H1 (cell line): ENCODE results near the gene ADPGK. TPM values are rescaled to one million over a fixed set of nuclear protein-coding genes. Genes with fewer than 3 reads are reported as not detected.

ENCODE experiments used
- CTCF ChIA-PET: fragments of 300-600 bp; sonication (Branson Sonifier 250); formaldehyde crosslinking; loops from one replicate; lab custom pipeline; 2021; ENCODE audit not compliant: partially characterized antibody; lab: Charles Lee
- POLR2A ChIA-PET: fragments of 300-600 bp; sonication (Branson Sonifier 250); formaldehyde crosslinking; loops from one replicate; lab custom pipeline; 2021; ENCODE audit warnings: inconsistent platforms; ENCODE audit not compliant: partially characterized antibody; lab: Charles Lee
- DNase-seq, 2 experiments: peaks; one replicate each; pipeline versions ENCODE4 v3.0.0 to v3.0.0-alpha.2; 2010 to 2022; ENCODE audit warnings: low spot score in 2 of 2, low read depth in 1 of 2, mixed read lengths in 1 of 2
- FAIRE-seq: peaks from 2 replicates; lab custom pipeline; 2011; peaks lifted over from hg19 to GRCh38; lab: Jason Lieb, UNC
- H2AFZ ChIP-seq: 2 replicates; pipeline ENCODE4 v1.8.1; 2012; ENCODE audit warnings: low read length, inconsistent platforms
- H2AK5ac ChIP-seq: 2 replicates; pipeline ENCODE4 v1.6.1; 2013; ENCODE audit warnings: low read depth, low read length
- H2BK120ac ChIP-seq: replicated peaks from 2 replicates; pipeline ENCODE3; 2013; ENCODE audit warnings: low read depth, low read length, inconsistent platforms
- H2BK12ac ChIP-seq: 2 replicates; pipeline ENCODE4 v1.6.1; 2013; ENCODE audit warnings: low read depth, low read length
- H2BK15ac ChIP-seq: 2 replicates; pipeline ENCODE4 v1.6.1; 2013; ENCODE audit warnings: low read length
- H2BK20ac ChIP-seq: 2 replicates; pipeline ENCODE4 v1.6.1; 2013; ENCODE audit warnings: low read length
- H2BK5ac ChIP-seq: 2 replicates; pipeline ENCODE4 v1.6.1; 2013; ENCODE audit warnings: low read depth, low read length
- H3K14ac ChIP-seq: 2 replicates; pipeline ENCODE4 v1.6.1; 2013; ENCODE audit warnings: inconsistent platforms; ENCODE audit not compliant: insufficient read length
- H3K18ac ChIP-seq: 2 replicates; pipeline ENCODE4 v1.6.1; 2013; ENCODE audit warnings: low read length; ENCODE audit errors: extremely low read depth
- H3K23ac ChIP-seq: 2 replicates; pipeline ENCODE4 v1.6.1; 2013; ENCODE audit warnings: inconsistent platforms; ENCODE audit not compliant: insufficient read length
- H3K23me2 ChIP-seq: 2 replicates; pipeline ENCODE4 v1.6.1; 2013; ENCODE audit warnings: low read depth, low read length
- H3K27ac ChIP-seq: 2 replicates; pipeline ENCODE4 v1.6.1; 2011; ENCODE audit warnings: low read depth, low read length, inconsistent platforms
- H3K27me3 ChIP-seq, 4 experiments: replicated peaks in 1 of 4; 1 replicate in 1 of 4; 2 replicates in 3 of 4; pipeline versions ENCODE4 v1.6.1 to v1.8.1; 2011 to 2013; ENCODE audit warnings: low read length in 3 of 4, mild to moderate bottlenecking in 3 of 4, inconsistent platforms in 2 of 4, mixed read lengths in 2 of 4, moderate library complexity in 1 of 4; ENCODE audit not compliant: control insufficient read depth in 3 of 4, insufficient read depth in 3 of 4; ENCODE audit errors: extremely low read depth in 1 of 4
- H3K36me3 ChIP-seq, 4 experiments: 2 replicates each; pipeline versions ENCODE4 v1.6.1 to v1.8.1; 2011 to 2013; ENCODE audit warnings: mild to moderate bottlenecking in 4 of 4, low read length in 3 of 4, moderate library complexity in 2 of 4, control low read depth in 1 of 4, inconsistent platforms in 1 of 4; ENCODE audit not compliant: insufficient read depth in 4 of 4, control insufficient read depth in 2 of 4
- H3K4ac ChIP-seq: replicated peaks from 2 replicates; pipeline ENCODE3; 2013; ENCODE audit warnings: low read length, low read depth, mixed read lengths, inconsistent platforms; ENCODE audit not compliant: insufficient read length
- H3K4me1 ChIP-seq, 4 experiments: replicated peaks in 1 of 4; 1 replicate in 1 of 4; 2 replicates in 3 of 4; pipeline versions ENCODE4 v1.6.1 to v1.8.1; 2011 to 2013; ENCODE audit warnings: low read length in 3 of 4, inconsistent platforms in 2 of 4, mixed read lengths in 1 of 4; ENCODE audit not compliant: insufficient read depth in 4 of 4, control insufficient read depth in 3 of 4
- H3K4me2 ChIP-seq, 2 experiments: 2 replicates each; pipeline versions ENCODE4 v1.6.1 to v1.8.1; 2011 to 2013; ENCODE audit warnings: low read depth in 2 of 2, low read length in 2 of 2, control low read depth in 1 of 2, inconsistent platforms in 1 of 2, mild to moderate bottlenecking in 1 of 2; ENCODE audit not compliant: insufficient read depth in 1 of 2
- H3K4me3 ChIP-seq, 4 experiments: fragments of 200-600, 300-600 bp in 1 of 4; sonication (generic), shearing (Covaris generic), sonication (Bioruptor Twin) in 1 of 4; 2 replicates each; pipeline versions ENCODE4 v1.5.1 to v1.8.1; 2011 to 2016; ENCODE audit warnings: low read length in 4 of 4, low read depth in 3 of 4, control low read depth in 2 of 4, inconsistent platforms in 2 of 4, mild to moderate bottlenecking in 2 of 4, mixed read lengths in 1 of 4, moderate library complexity in 1 of 4; ENCODE audit not compliant: insufficient read depth in 2 of 4; ENCODE audit errors: extremely low read depth in 1 of 4
- H3K56ac ChIP-seq: replicated peaks from 2 replicates; pipeline ENCODE3; 2013; ENCODE audit warnings: low read depth, mild to moderate bottlenecking, mixed read lengths, low read length, inconsistent platforms; ENCODE audit not compliant: insufficient read length
- H3K79me1 ChIP-seq: 2 replicates; pipeline ENCODE4 v1.6.1; 2013; ENCODE audit warnings: low read depth, low read length, control low read depth
- H3K79me2 ChIP-seq, 2 experiments: 2 replicates each; pipeline versions ENCODE4 v1.6.1 to v1.8.1; 2012 to 2013; ENCODE audit warnings: low read length in 2 of 2, mild to moderate bottlenecking in 2 of 2, inconsistent platforms in 1 of 2; ENCODE audit not compliant: insufficient read depth in 2 of 2, control insufficient read depth in 1 of 2
- H3K9ac ChIP-seq, 4 experiments: replicated peaks in 1 of 4; 1 replicate in 1 of 4; 2 replicates in 3 of 4; pipeline versions ENCODE4 v1.6.1 to v1.8.1; 2011 to 2013; ENCODE audit warnings: low read depth in 3 of 4, low read length in 3 of 4, control low read depth in 2 of 4, mild to moderate bottlenecking in 2 of 4, moderate library complexity in 2 of 4, inconsistent platforms in 1 of 4; ENCODE audit errors: extremely low read depth in 1 of 4
- H3K9me3 ChIP-seq, 2 experiments: 2 replicates each; pipeline versions ENCODE4 v1.6.1 to v1.8.1; 2012 to 2013; ENCODE audit warnings: mild to moderate bottlenecking in 2 of 2, moderate library complexity in 2 of 2, control low read depth in 1 of 2, inconsistent platforms in 1 of 2, low read depth in 1 of 2, low read length in 1 of 2, mixed read lengths in 1 of 2; ENCODE audit not compliant: insufficient read depth in 2 of 2
- H4K20me1 ChIP-seq, 2 experiments: replicated peaks in 1 of 2; 2 replicates each; pipeline versions ENCODE3 to v1.8.1; 2011 to 2013; ENCODE audit warnings: inconsistent platforms in 2 of 2, low read length in 2 of 2, mild to moderate bottlenecking in 1 of 2; ENCODE audit not compliant: insufficient read depth in 2 of 2, control insufficient read depth in 1 of 2
- H4K5ac ChIP-seq: 2 replicates; pipeline ENCODE4 v1.6.1; 2013; ENCODE audit warnings: low read length, low read depth, mixed read lengths, inconsistent platforms; ENCODE audit not compliant: insufficient read length
- H4K8ac ChIP-seq: 2 replicates; pipeline ENCODE4 v1.8.0; 2013; ENCODE audit warnings: mild to moderate bottlenecking, moderate library complexity, low read length, inconsistent platforms; ENCODE audit not compliant: insufficient read depth; ENCODE audit errors: extremely low read depth
- H4K91ac ChIP-seq: replicated peaks from 2 replicates; pipeline ENCODE3; 2013; ENCODE audit warnings: low read length, mixed read lengths, inconsistent platforms; ENCODE audit not compliant: insufficient read length
- ASH2L ChIP-seq: fragments of 200-600, 300-600 bp; sonication (generic); IDR thresholded peaks from one replicate; pipeline ENCODE4 v1.7.1; 2017; ENCODE audit warnings: low read length
- BCL11A ChIP-seq, 2 experiments: IDR thresholded peaks; one replicate each; pipeline ENCODE4 v1.6.1; 2011; ENCODE audit warnings: low read depth in 2 of 2, low read length in 2 of 2, mild to moderate bottlenecking in 2 of 2
- CBX5 ChIP-seq: fragments of 300-800, 300-1000 bp; sonication (generic); IDR thresholded peaks from 2 replicates; pipeline ENCODE4 v1.7.1; 2016; ENCODE audit warnings: antibody characterized with exemption, low read length, low read depth
- CBX8 ChIP-seq: fragments of 300-800, 300-1000 bp; sonication (generic); IDR thresholded peaks from 2 replicates; pipeline ENCODE4 v1.7.1; 2016; ENCODE audit warnings: low read depth, low read length, borderline replicate concordance
- EGR1 ChIP-seq: IDR thresholded peaks from 2 replicates; pipeline ENCODE4 v1.6.1; 2011; ENCODE audit warnings: low read depth, low read length, borderline replicate concordance
- EZH2 ChIP-seq: fragments of 200-600 bp; sonication (generic); IDR thresholded peaks from 2 replicates; pipeline ENCODE4 v1.7.1; 2012; ENCODE audit warnings: low read depth, mild to moderate bottlenecking, moderate library complexity, low read length, inconsistent platforms; ENCODE audit not compliant: severe bottlenecking
- JUND ChIP-seq: IDR thresholded peaks from 2 replicates; pipeline ENCODE4 v1.6.1; 2011; ENCODE audit warnings: mild to moderate bottlenecking, improper control_type of control experiment, low read length
- RNF2 ChIP-seq: fragments of 200-900, 300-1000 bp; sonication (generic); IDR thresholded peaks from 2 replicates; pipeline ENCODE4 v1.7.1; 2016; ENCODE audit warnings: borderline replicate concordance, low read depth, mild to moderate bottlenecking, antibody characterized with exemption, low read length; ENCODE audit not compliant: poor library complexity, severe bottlenecking; ENCODE audit errors: missing control alignments
- SP4 ChIP-seq: IDR thresholded peaks from 2 replicates; pipeline ENCODE4 v1.6.1; 2012; ENCODE audit warnings: low read length, inconsistent platforms
- TAF7 ChIP-seq: optimal IDR thresholded peaks from 2 replicates; pipeline ENCODE3; 2011; ENCODE audit warnings: low read depth, mild to moderate bottlenecking, inconsistent platforms, low read length, moderate library complexity, borderline replicate concordance
- TBP ChIP-seq: IDR thresholded peaks from 2 replicates; pipeline ENCODE4 v1.6.1; 2011; ENCODE audit warnings: low read depth, low read length, improper control_type of control experiment
- TCF12 ChIP-seq: IDR thresholded peaks from 2 replicates; pipeline ENCODE4 v1.6.1; 2011; ENCODE audit warnings: low read depth, mild to moderate bottlenecking, low read length
- YY1 ChIP-seq: IDR thresholded peaks from 2 replicates; pipeline ENCODE4 v1.6.1; 2011; ENCODE audit warnings: low read depth, mild to moderate bottlenecking, low read length
- WGBS, 2 experiments: shearing (Covaris generic) in 1 of 2; methylation state at CpG; one replicate each; pipeline versions ENCODE4 v1.1.6 to v1.1.7; 2013 to 2015; ENCODE audit warnings: low lambda C conversion rate in 2 of 2, mixed read lengths in 2 of 2, inconsistent platforms in 1 of 2, low coverage in 1 of 2, missing lambda C conversion rate in 1 of 2; ENCODE audit not compliant: insufficient replicate concordance in 2 of 2, insufficient coverage in 1 of 2, insufficient read length in 1 of 2; ENCODE audit errors: extremely low coverage in 1 of 2, missing lambda C conversion rate in 1 of 2; 5-methylcytosine and 5-hydroxymethylcytosine counted together
- polyA plus RNA-seq, 7 experiments: library from polyadenylated mRNA; depleted of rRNA in 3 of 7; stranded (reverse) in 5 of 7; unstranded in 2 of 7; fragments of >200 nt in 5 of 7; fragments of 200-250 nt in 2 of 7; gene quantifications; 1 replicate in 5 of 7; 2 replicates in 1 of 7; 4 replicates in 1 of 7; pipeline versions ENCODE4 v1.2.1 to v1.2.3, GENCODE V29; 2011 to 2013; ENCODE audit warnings: missing spikeins in 2 of 7, mixed read lengths in 2 of 7
- total RNA-seq: library from RNA; stranded (reverse); fragmentation: NEBNext Ultra II Directional; extraction: Animal tissue kit (Norgen Biotek cat#: 25700); gene quantifications from 2 replicates; pipeline ENCODE4 v1.2.1, GENCODE V29; 2021
- TF ChIP-seq, protein P1 (sequence below): IDR thresholded peaks from 2 replicates; pipeline ENCODE4 v1.6.1; 2011; ENCODE audit warnings: low read length, improper control_type of control experiment

The ADPGK gene
- total and polyA plus RNA-seq, 2 of the 8 experiments (the other 6 are each of a cell fraction or from before 2014, with no cell fraction given): 32.2 to 38.2 TPM

DNA sequence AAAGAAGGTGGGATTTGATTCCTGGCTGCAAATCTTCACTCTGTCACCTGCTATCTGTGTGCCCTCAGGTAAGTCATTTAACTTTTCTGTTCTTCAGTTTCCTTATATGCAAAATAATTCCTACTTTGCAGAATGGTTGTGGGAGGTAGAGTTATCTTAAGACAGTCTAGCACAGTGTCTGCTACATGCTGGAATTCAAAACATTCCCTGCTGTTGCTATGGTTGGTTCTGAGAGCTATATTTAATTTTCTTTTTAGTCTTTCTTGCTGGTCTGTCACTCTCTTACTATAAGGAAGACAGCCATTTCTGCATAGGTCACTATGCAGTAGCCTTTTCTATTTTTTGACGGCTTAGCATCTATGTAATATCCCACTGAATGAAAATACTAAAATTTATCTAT is 4.0 kb upstream of the ADPGK start:
- Histone ChIP-seq H4K91ac (no peak overlapping the region), H3K79me2 (peaks cover 0 to 7% of the 10 kb centered on the region in 2 experiments; a peak in 3 of 4 replicates), H3K9ac (no peak overlapping the region), H3K23ac (no peak overlapping the region), H2BK5ac (no peak overlapping the region), H3K79me1 (no peaks in the 10 kb centered on the region), H4K5ac (no peak overlapping the region), H3K18ac (no peak overlapping the region), H3K4me1 (peaks cover 0 to under 1% (median 0%) of the 10 kb centered on the region in 4 experiments; a peak in 2 of 7 replicates), H3K9me3 (no peaks in the 10 kb centered on the region), H2BK20ac (no peak overlapping the region), H2BK15ac (no peak overlapping the region), H3K56ac (no peak overlapping the region), H3K14ac (no peak overlapping the region), H3K23me2 (peaks cover 5% of the 10 kb centered on the region), H3K4me2 (no peak overlapping the region), H3K4me3 (no peak overlapping the region), H2AK5ac (no peak overlapping the region), H3K4ac (no peak overlapping the region), H4K20me1 (peaks cover 0 to 2% of the 10 kb centered on the region in 2 experiments), H2BK12ac (no peak overlapping the region), H3K36me3 (no peaks in the 10 kb centered on the region), H3K27ac (no peak overlapping the region), H2AFZ (no peak overlapping the region), H4K8ac (no peak overlapping the region), H2BK120ac (no peak overlapping the region), H3K27me3 (peaks cover 0 to 1% (median 0%) of the 10 kb centered on the region in 4 experiments; a peak in 1 of 7 replicates)
- DNase-seq (no peak), FAIRE-seq (no peak)
- ChIA-PET POLR2A (no interaction called here), CTCF (no interaction called here)
- 100% methylated on average over 1 of the region's 1 CpG; no CpG with 5 or more reads in 1 of the 2 experiments for WGBS, 2 experiments
- TF ChIP-seq, protein P1, sequence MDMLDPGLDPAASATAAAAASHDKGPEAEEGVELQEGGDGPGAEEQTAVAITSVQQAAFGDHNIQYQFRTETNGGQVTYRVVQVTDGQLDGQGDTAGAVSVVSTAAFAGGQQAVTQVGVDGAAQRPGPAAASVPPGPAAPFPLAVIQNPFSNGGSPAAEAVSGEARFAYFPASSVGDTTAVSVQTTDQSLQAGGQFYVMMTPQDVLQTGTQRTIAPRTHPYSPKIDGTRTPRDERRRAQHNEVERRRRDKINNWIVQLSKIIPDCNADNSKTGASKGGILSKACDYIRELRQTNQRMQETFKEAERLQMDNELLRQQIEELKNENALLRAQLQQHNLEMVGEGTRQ: no peak
- TF ChIP-seq JUND (no peak), CBX5 (no peak), TCF12 (no peak), CBX8 (no peak), RNF2 (no peak), TAF7 (no peak), SP4 (no peak), EGR1 (no peak), TBP (no peak), YY1 (no peak), ASH2L (no peak), BCL11A (IDR thresholded peaks at IDR 0.05; ENCODE audit: low read depth in 2 of 2, low read length in 2 of 2) (no peak), EZH2 (no peak)
